PC-9 (cell line): Measurements from ENCODE around the gene HS6ST1. TPM values are rescaled to one million over a fixed set of nuclear protein-coding genes. Genes with fewer than 3 reads are reported as not detected.

Experiments used
- BruUV-seq: library from RNA; stranded (reverse); fragments of 400-500 nt; replicated peaks from 2 replicates; lab custom pipeline; 2021; lab: Mats Ljungman, UMichigan
- CTCF ChIA-PET: fragments of 300-600 bp; sonication (Branson Sonifier 250); formaldehyde crosslinking; loops from one replicate; lab custom pipeline; 2022; ENCODE audit warnings: antibody characterized with exemption; lab: Charles Lee
- POLR2A ChIA-PET: fragments of 300-600 bp; sonication (Branson Sonifier 250); formaldehyde crosslinking; loops from one replicate; lab custom pipeline; 2022; ENCODE audit warnings: antibody characterized with exemption; ENCODE audit not compliant: unreplicated experiment; lab: Charles Lee
- DNase-seq, 2 experiments: peaks; one replicate each; pipeline versions ENCODE4 v3.0.0 to v3.0.0-alpha.2; 2015 to 2022; ENCODE audit warnings: mixed read lengths in 1 of 2
- H2AFZ ChIP-seq: fragments of 200-600 bp; sonication (generic); 2 replicates; pipeline ENCODE4 v1.8.1; 2017; ENCODE audit warnings: antibody characterized with exemption
- H3F3A ChIP-seq: fragments of 200-600 bp; sonication (generic); 2 replicates; pipeline ENCODE4 v1.8.1; 2017; ENCODE audit warnings: antibody characterized with exemption, mild to moderate bottlenecking, low read depth; ENCODE audit not compliant: insufficient read depth
- H3K27ac ChIP-seq: fragments of 200-600 bp; sonication (generic); 2 replicates; pipeline ENCODE4 v1.6.1; 2016; ENCODE audit warnings: mixed run types
- H3K27me3 ChIP-seq: fragments of 200-600 bp; sonication (generic); 2 replicates; pipeline ENCODE4 v1.6.1; 2016; ENCODE audit warnings: low read depth, mixed run types; ENCODE audit not compliant: insufficient read depth
- H3K36me3 ChIP-seq: fragments of 200-600 bp; sonication (generic); 2 replicates; pipeline ENCODE4 v1.6.1; 2016; ENCODE audit warnings: low read depth, mixed run types
- H3K4me1 ChIP-seq: fragments of 200-600 bp; sonication (generic); replicated peaks from 2 replicates; pipeline ENCODE4 v1.6.1; 2016; ENCODE audit warnings: mixed run types; ENCODE audit not compliant: insufficient read depth
- H3K4me2 ChIP-seq: fragments of 200-600 bp; sonication (generic); 2 replicates; pipeline ENCODE4 v1.6.1; 2017; ENCODE audit warnings: mixed run types
- H3K4me3 ChIP-seq: fragments of 200-600 bp; sonication (generic); 2 replicates; pipeline ENCODE4 v1.6.1; 2016; ENCODE audit warnings: mixed run types
- H3K79me2 ChIP-seq: fragments of 200-600 bp; sonication (generic); 2 replicates; pipeline ENCODE4 v1.6.1; 2017; ENCODE audit warnings: low read depth, mixed run types
- H3K9me2 ChIP-seq: fragments of 200-600 bp; sonication (generic); 2 replicates; pipeline ENCODE4 v1.8.1; 2017; ENCODE audit warnings: mild to moderate bottlenecking; ENCODE audit not compliant: insufficient read depth
- H3K9me3 ChIP-seq: fragments of 200-600 bp; sonication (generic); 2 replicates; pipeline ENCODE4 v1.8.1; 2016; ENCODE audit warnings: low read depth; ENCODE audit not compliant: insufficient read depth
- H4K20me1 ChIP-seq: fragments of 200-600 bp; sonication (generic); 2 replicates; pipeline ENCODE4 v1.8.1; 2017; ENCODE audit not compliant: insufficient read depth
- CTCF ChIP-seq: fragments of 200-600 bp; sonication (generic); conservative IDR thresholded peaks from 2 replicates; pipeline ENCODE4 v1.6.1; 2017; ENCODE audit warnings: mixed run types, antibody characterized with exemption, mild to moderate bottlenecking, moderate library complexity
- EZH2 ChIP-seq: fragments of 200-600 bp; sonication (generic); IDR thresholded peaks from 2 replicates; pipeline ENCODE4 v1.8.0; 2017; ENCODE audit warnings: antibody characterized with exemption, low read depth
- intact Hi-C: fragments of 100-400 bp; cut with micrococcal nuclease; formaldehyde crosslinking; loops from one replicate; pipeline ENCODE4 v1.10.0; 2022; ENCODE audit not compliant: unreplicated experiment
- total RNA-seq: library from RNA; stranded (reverse); gene quantifications from 2 replicates; pipeline ENCODE4 v1.2.3, GENCODE V29; 2021

Gene HS6ST1
- total RNA-seq, 1 experiment from 2014 or later: 20.2 TPM

GRCh38 chr2:128301501-128301966, 17.1 kb downstream of the HS6ST1 start:
- intact Hi-C loops: loop anchor here (10.0 kb wide), 1 partner anchor 777 kb away; the partner anchor contains the start of gene IWS1
- Histone ChIP-seq H3K9me3 (no peaks in the 10 kb centered on the region), H3K27ac (no peak overlapping the region), H3K9me2 (no peaks in the 10 kb centered on the region), H3K4me2 (peak overlapping the region; percentile 2; the same call in 1 of the 2 replicates), H4K20me1 (peaks cover 79% of the 10 kb centered on the region), H3F3A (peaks cover 24% of the 10 kb centered on the region), H2AFZ (no peak overlapping the region), H3K27me3 (no peaks in the 10 kb centered on the region), H3K79me2 (peaks cover 82% of the 10 kb centered on the region), H3K36me3 (no peaks in the 10 kb centered on the region), H3K4me1 (peaks cover 54% of the 10 kb centered on the region), H3K4me3 (no peak overlapping the region)
- no peak for TF ChIP-seq CTCF
- no peak for TF ChIP-seq EZH2
- ChIA-PET POLR2A (no interaction called here), CTCF (no interaction called here)
- DNase-seq: no peak
- BruUV-seq: no TSS peak

- Histone ChIP-seq H2AFZ (no peak overlapping the region), H3K27ac (no peak overlapping the region), H3K36me3 (no peaks in the 10 kb centered on the region), H4K20me1 (peaks cover 79% of the 10 kb centered on the region), H3K4me2 (no peak overlapping the region), H3F3A (peaks cover 20% of the 10 kb centered on the region), H3K4me1 (peaks cover 49% of the 10 kb centered on the region), H3K9me2 (no peaks in the 10 kb centered on the region), H3K27me3 (no peaks in the 10 kb centered on the region), H3K4me3 (no peak overlapping the region), H3K79me2 (peaks cover 79% of the 10 kb centered on the region), H3K9me3 (no peaks in the 10 kb centered on the region)
- intact Hi-C loops: loop anchor here (10.0 kb wide), 1 partner anchor 776 kb away; the partner anchor contains the start of gene IWS1
- ChIA-PET CTCF (no interaction called here), POLR2A (no interaction called here)
- TF ChIP-seq EZH2 (no peak), CTCF (no peak)
- BruUV-seq: no TSS peak
- no peak for DNase-seq
Measured at GRCh38 chr2:128301021-128301420, 17.6 kb downstream of the HS6ST1 start.

GRCh38 chr2:128300151-128301020, 18.3 kb downstream of the HS6ST1 start:
- H3K27ac ChIP-seq: no peak overlapping the region
- no peaks in the 10 kb centered on the region for H3K9me2 ChIP-seq
- no peaks in the 10 kb centered on the region for H3K9me3 ChIP-seq
- peaks cover 42% of the 10 kb centered on the region for H3K4me1 ChIP-seq
- H3K79me2 ChIP-seq: peaks cover 81% of the 10 kb centered on the region
- no peak overlapping the region for H3K4me2 ChIP-seq
- no peak overlapping the region for H2AFZ ChIP-seq
- H3K4me3 ChIP-seq: no peak overlapping the region
- no peaks in the 10 kb centered on the region for H3K27me3 ChIP-seq
- intact Hi-C loops: loop anchor here (10.0 kb wide), 1 partner anchor 776 kb away; the partner anchor contains the start of gene IWS1
- no peak for DNase-seq
- H4K20me1 ChIP-seq: peaks cover 79% of the 10 kb centered on the region
- peaks cover 14% of the 10 kb centered on the region for H3F3A ChIP-seq
- no peaks in the 10 kb centered on the region for H3K36me3 ChIP-seq
- CTCF ChIA-PET: no interaction called here
- BruUV-seq: no TSS peak
- POLR2A ChIA-PET: no interaction called here
- TF ChIP-seq EZH2: no peak
- no peak for TF ChIP-seq CTCF
